Smooth muscle cell (in vitro differentiated cells): ENCODE data around the gene POLRMT. TPM values are rescaled to one million over a fixed set of nuclear protein-coding genes. Genes with fewer than 3 reads are reported as not detected.

Source experiments
- DNase-seq: peaks from one replicate; lab custom pipeline; 2025; ENCODE audit not compliant: unreplicated experiment; lab: John Stamatoyannopoulos, UW
- H2AFZ ChIP-seq: fragments of 200-600 bp; sonication (generic); 2 replicates; pipeline ENCODE4 v1.6.0; 2016; ENCODE audit warnings: antibody characterized with exemption, low read depth, mild to moderate bottlenecking
- H3F3A ChIP-seq: fragments of 200-600 bp; sonication (generic); 2 replicates; pipeline ENCODE4 v1.6.0; 2017; ENCODE audit warnings: antibody characterized with exemption, low read depth
- H3K27ac ChIP-seq: fragments of 200-600 bp; sonication (generic); 2 replicates; pipeline ENCODE4 v1.5.1; 2016; ENCODE audit warnings: low read depth, mild to moderate bottlenecking
- H3K27me3 ChIP-seq: fragments of 200-600 bp; sonication (generic); 2 replicates; pipeline ENCODE4 v1.6.1; 2016; ENCODE audit warnings: low read depth, mild to moderate bottlenecking
- H3K36me3 ChIP-seq: fragments of 200-600 bp; sonication (generic); 2 replicates; pipeline ENCODE4 v1.5.1; 2016; ENCODE audit warnings: low read depth
- H3K4me1 ChIP-seq: fragments of 200-600 bp; sonication (generic); 2 replicates; pipeline ENCODE4 v1.5.1; 2016; ENCODE audit warnings: low read depth
- H3K4me2 ChIP-seq: fragments of 200-600 bp; sonication (generic); 2 replicates; pipeline ENCODE4 v1.6.0; 2016; ENCODE audit warnings: mild to moderate bottlenecking
- H3K4me3 ChIP-seq: fragments of 200-600 bp; sonication (generic); 2 replicates; pipeline ENCODE4 v1.5.1; 2016; ENCODE audit warnings: mild to moderate bottlenecking
- H3K79me2 ChIP-seq: fragments of 200-600 bp; sonication (generic); 2 replicates; pipeline ENCODE4 v1.6.0; 2016; ENCODE audit warnings: low read depth, mild to moderate bottlenecking
- H3K9ac ChIP-seq: fragments of 200-600 bp; sonication (generic); 2 replicates; pipeline ENCODE4 v1.6.0; 2016; ENCODE audit warnings: low read depth
- H3K9me3 ChIP-seq: fragments of 200-600 bp; sonication (generic); replicated peaks from 2 replicates; pipeline ENCODE4 v1.5.1; 2016; ENCODE audit warnings: low read depth
- H4K20me1 ChIP-seq: fragments of 200-600 bp; sonication (generic); 2 replicates; pipeline ENCODE4 v1.6.0; 2016; ENCODE audit warnings: low read depth
- CTCF ChIP-seq: fragments of 200-600 bp; sonication (generic); IDR thresholded peaks from 2 replicates; pipeline ENCODE4 v1.5.1; 2017; ENCODE audit warnings: borderline replicate concordance, mild to moderate bottlenecking, antibody characterized with exemption; ENCODE audit not compliant: insufficient read depth, poor library complexity, severe bottlenecking
- WGBS: methylation state at CpG from one replicate; pipeline ENCODE4 v1.1.7; 2016; ENCODE audit warnings: low lambda C conversion rate; 5-methylcytosine and 5-hydroxymethylcytosine counted together
- polyA plus RNA-seq: library from polyadenylated mRNA; unstranded; fragments of >200 nt; fragmentation: Nextera tagmentation; extraction: Ambion mirVana; gene quantifications from 2 replicates; pipeline ENCODE4 v1.2.1, GENCODE V29; 2016
- total RNA-seq: library from RNA; depleted of rRNA; stranded (reverse); fragments of >200 nt; gene quantifications from 2 replicates; pipeline ENCODE4 v1.2.3, GENCODE V29; 2014

The POLRMT gene
- total and polyA plus RNA-seq, 2 experiments from 2014 or later = 23.8 to 74.2 TPM

- no peak for TF ChIP-seq CTCF
- Histone ChIP-seq H3K27me3 (no peaks in the 10 kb centered on the region), H2AFZ (no peak overlapping the region), H3K4me3 (peak overlapping the region; percentile 60), H3K9me3 (no peaks in the 10 kb centered on the region), H3K79me2 (peaks cover 18% of the 10 kb centered on the region), H3K27ac (peak overlapping the region; percentile 98), H3K4me1 (peaks cover 10% of the 10 kb centered on the region), H3K36me3 (no peaks in the 10 kb centered on the region), H3K4me2 (peak overlapping the region; percentile 99), H3K9ac (peak overlapping the region; percentile 95), H4K20me1 (peaks cover 29% of the 10 kb centered on the region), H3F3A (peaks cover 18% of the 10 kb centered on the region)
- 69% methylated on average over 22 of the region's 22 CpGs for WGBS
- DNase-seq = no peak
These were observed 44.5 kb upstream of the POLRMT start for GRCh38 chr19:677601-678436.

GRCh38 chr19:677201-677600 lies 43.9 kb upstream of the POLRMT start:
- no peaks in the 10 kb centered on the region for H3K36me3 ChIP-seq
- DNase-seq = peak; percentile 52
- peak overlapping the region; percentile 99 for H3K4me2 ChIP-seq
- H3K4me1 ChIP-seq = peaks cover 10% of the 10 kb centered on the region
- peak overlapping the region; percentile 98 for H3K27ac ChIP-seq
- H4K20me1 ChIP-seq = peaks cover 29% of the 10 kb centered on the region
- no peaks in the 10 kb centered on the region for H3K27me3 ChIP-seq
- peaks cover 18% of the 10 kb centered on the region for H3F3A ChIP-seq
- WGBS = 3% methylated on average over 12 of the region's 15 CpGs
- H3K9me3 ChIP-seq = no peaks in the 10 kb centered on the region
- H3K9ac ChIP-seq = peak overlapping the region; percentile 95
- H2AFZ ChIP-seq = no peak overlapping the region
- H3K4me3 ChIP-seq = peak overlapping the region; percentile 60
- TF ChIP-seq CTCF = no peak
- peaks cover 18% of the 10 kb centered on the region for H3K79me2 ChIP-seq

DNA sequence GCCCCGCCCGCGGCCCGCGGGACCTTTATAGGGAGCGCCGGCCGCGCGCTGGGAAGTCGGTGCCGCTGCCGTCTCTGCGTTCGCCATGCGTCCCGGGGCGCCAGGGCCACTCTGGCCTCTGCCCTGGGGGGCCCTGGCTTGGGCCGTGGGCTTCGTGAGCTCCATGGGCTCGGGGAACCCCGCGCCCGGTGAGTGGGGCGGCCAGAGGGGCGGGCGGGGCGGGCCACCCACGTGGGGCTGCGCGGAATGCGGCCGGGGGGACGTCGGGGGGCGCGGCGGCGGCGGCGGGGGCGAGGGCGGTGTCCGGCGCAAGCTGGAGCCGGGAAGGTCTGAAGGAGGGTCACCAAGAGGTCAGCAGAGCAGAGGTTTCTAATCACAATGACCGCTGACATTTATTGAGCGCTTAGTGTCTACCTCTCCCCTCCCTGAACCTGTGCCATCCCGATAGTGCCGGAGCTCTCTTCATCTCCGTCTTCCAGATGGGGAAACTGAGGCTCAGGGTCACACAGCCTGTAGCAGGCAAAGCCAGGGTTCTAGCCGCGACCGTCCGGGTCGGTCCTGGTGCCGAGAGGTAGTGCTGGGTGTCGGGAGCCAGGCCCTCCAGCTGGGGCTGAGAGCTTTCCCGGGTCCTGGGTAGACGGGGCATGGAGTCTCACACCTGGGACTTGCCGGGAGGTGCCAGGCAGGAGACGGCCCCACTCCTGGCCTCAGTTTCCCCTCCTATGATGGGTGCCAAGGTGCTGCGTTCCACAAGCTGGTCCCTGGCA lies 43.2 kb upstream of the POLRMT start, which contains the start of gene FSTL3:
Gene FSTL3 (plus strand): TSS at position 54 of the 767 bp plus-strand sequence. CDS start 32 bp downstream, at position 86.
- Histone ChIP-seq H3K36me3 (no peaks in the 10 kb centered on the region), H3K9ac (peak within 1 kb of the TSS; percentile 95), H3K27ac (peak within 1 kb of the TSS; percentile 98), H3K4me1 (peaks cover 10% of the 10 kb centered on the region), H3K27me3 (no peaks in the 10 kb centered on the region), H3K79me2 (peaks cover 18% of the 10 kb centered on the region), H3K4me3 (peak within 1 kb of the TSS; percentile 60), H4K20me1 (peaks cover 24% of the 10 kb centered on the region), H3K9me3 (no peaks in the 10 kb centered on the region), H3K4me2 (peak within 1 kb of the TSS; percentile 99), H3F3A (peaks cover 14% of the 10 kb centered on the region), H2AFZ (no peak within 1 kb of the TSS)
- peak; percentile 22 for DNase-seq
- 25% methylated on average over 40 of the region's 63 CpGs for WGBS
- TF ChIP-seq CTCF = no peak
